ENCODE measurements around the gene CTRL.

Gene CTRL

DNA sequence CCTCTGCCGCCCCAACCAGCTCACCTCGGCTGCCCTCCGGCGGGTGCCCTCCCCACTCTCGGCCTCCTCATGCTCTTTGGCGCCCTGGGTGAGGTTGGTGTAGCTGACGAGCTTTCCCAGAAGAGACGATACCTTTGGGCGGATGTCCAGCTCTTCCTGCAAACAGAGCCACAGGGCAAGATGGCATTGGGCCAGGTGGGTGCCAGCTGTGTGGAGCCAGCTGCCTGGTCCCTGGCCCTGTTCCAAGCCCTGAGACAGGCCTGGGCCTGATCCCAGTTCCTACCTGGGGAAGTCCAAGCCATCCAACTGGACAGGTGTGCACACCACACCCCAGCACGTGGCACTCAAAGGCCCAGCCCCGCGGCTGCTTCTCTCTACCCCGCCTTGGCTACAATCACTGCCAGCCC is 29.9 kb upstream of the CTRL start:
- DNase-seq (ENCODE audit: insufficient read length), result no peak

DNA sequence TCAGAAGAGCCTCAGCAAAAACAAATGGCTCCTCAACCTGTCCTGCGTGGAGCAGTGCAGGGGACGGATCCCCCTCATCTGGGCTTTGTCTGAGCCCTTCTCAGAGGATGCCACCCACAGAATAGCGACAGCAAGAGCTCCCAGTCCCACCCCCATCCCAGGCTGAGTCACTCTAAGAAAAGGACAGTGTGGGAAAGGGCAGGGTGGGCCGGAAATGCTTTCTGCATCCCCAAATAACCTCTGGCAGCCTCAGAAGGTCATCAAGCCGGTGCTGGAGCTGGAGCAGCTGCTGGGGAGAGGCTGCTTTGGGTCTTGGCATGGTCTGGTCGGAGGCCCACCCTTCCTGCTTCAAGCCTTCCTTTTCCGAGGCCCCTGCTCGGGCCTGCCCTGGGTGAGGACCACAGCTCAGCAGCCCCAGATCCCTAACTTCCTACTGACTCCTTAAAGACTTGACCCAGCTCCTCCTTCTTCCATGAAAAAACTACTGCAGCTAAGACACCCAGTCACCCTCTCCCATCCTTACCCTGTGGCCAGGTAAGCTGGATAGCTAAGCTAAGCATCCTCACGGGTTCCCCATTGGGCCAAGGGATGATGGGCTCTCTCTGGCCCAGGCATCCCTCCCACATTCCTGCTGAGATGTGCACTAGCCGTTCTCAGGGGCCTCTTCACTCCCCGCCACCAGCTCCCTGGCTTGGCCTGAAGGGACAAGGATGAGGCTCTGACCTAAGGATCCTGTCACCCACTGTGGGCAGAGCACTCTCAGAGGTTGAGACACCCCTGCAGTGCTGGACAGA is 28.1 kb upstream of the CTRL start:
- no peak for TF ChIP-seq POLR2A (IDR thresholded peaks at IDR 0.05; ENCODE audit: low read depth, low read length)
- no peak for TF ChIP-seq POLR2AphosphoS5 (IDR thresholded peaks at IDR 0.05; ENCODE audit: low read depth, low read length)
- TF ChIP-seq TAF1 (IDR thresholded peaks at IDR 0.05; ENCODE audit: borderline replicate concordance, low read depth, low read length), result no peak
- FAIRE-seq (no peak), DNase-seq (ENCODE audit: insufficient read length) (no peak)

More for the DNA sequence above, 29.9 kb upstream of the CTRL start:
- TF ChIP-seq TAF1 (IDR thresholded peaks at IDR 0.05; ENCODE audit: borderline replicate concordance, low read depth, low read length), result no peak
- TF ChIP-seq POLR2A (IDR thresholded peaks at IDR 0.05; ENCODE audit: low read depth, low read length), result no peak
- no peak for TF ChIP-seq POLR2AphosphoS5 (IDR thresholded peaks at IDR 0.05; ENCODE audit: low read depth, low read length)
- FAIRE-seq, result no peak

DNA sequence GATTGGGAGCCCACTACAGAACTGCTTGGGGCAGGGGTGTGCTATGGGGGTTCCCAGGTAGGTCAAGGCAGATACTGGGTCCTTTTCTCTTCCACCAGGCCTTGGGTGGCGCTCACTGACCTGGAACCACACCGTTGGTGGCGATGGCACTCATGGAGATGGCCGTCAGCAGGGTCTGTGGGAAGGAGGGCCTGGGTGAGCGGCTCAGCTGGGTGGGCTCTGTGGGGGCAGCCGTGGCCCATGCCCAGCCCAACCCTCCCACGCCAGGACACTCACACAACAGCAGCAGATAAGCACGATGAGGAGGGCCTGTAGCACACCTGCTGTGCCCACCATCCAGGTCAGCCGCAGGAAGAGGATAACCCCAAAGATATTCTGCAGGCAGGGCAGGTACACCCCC is 26.0 kb upstream of the CTRL start:
- no peak for TF ChIP-seq POLR2A (IDR thresholded peaks at IDR 0.05; ENCODE audit: low read depth, low read length)
- TF ChIP-seq TAF1 (IDR thresholded peaks at IDR 0.05; ENCODE audit: borderline replicate concordance, low read depth, low read length), result no peak
- TF ChIP-seq POLR2AphosphoS5 (IDR thresholded peaks at IDR 0.05; ENCODE audit: low read depth, low read length), result no peak
- FAIRE-seq (no peak), DNase-seq (ENCODE audit: insufficient read length) (no peak)

DNA sequence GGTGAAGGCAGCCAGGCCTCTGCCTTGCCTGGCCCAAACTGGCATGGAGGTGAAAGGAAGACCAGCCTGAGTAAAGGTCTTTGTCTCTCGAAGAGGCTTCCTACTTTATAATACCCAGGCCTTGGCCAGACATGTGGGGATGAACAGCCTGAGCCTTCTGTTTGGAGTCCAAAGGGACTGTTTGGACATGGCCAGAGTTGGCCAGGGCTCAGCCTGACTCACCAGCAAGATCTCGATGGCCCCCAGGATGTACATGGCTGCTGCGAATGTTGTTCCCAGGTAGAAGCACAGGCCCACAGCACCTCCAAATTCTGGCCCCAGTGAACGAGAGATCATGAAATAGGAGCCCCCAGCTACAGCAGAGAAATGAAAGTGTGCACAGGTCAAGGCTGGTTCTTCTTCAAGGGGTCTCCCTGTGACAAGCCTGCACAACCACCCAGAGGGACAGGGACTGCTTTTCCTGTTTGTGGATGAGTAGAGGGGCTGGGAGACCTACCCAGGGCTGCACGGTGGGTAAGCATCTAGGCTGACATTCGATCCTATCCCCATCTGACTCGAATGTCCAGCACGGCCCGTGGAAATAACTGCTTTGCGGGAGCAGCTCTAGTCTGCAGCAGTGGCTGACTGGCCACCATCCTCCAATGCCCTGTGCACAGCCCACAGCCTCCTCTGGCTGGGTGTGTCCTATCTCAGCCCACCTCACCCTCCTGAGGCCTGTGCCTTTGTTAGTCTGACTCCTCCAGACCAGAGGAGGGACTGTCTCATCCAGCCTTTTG is 22.9 kb upstream of the CTRL start:
- FAIRE-seq (no peak), DNase-seq (ENCODE audit: insufficient read length) (no peak)
- TF ChIP-seq TAF1 (IDR thresholded peaks at IDR 0.05; ENCODE audit: borderline replicate concordance, low read depth, low read length) (no peak), POLR2A (IDR thresholded peaks at IDR 0.05; ENCODE audit: low read depth, low read length) (no peak), POLR2AphosphoS5 (IDR thresholded peaks at IDR 0.05; ENCODE audit: low read depth, low read length) (no peak)

DNA sequence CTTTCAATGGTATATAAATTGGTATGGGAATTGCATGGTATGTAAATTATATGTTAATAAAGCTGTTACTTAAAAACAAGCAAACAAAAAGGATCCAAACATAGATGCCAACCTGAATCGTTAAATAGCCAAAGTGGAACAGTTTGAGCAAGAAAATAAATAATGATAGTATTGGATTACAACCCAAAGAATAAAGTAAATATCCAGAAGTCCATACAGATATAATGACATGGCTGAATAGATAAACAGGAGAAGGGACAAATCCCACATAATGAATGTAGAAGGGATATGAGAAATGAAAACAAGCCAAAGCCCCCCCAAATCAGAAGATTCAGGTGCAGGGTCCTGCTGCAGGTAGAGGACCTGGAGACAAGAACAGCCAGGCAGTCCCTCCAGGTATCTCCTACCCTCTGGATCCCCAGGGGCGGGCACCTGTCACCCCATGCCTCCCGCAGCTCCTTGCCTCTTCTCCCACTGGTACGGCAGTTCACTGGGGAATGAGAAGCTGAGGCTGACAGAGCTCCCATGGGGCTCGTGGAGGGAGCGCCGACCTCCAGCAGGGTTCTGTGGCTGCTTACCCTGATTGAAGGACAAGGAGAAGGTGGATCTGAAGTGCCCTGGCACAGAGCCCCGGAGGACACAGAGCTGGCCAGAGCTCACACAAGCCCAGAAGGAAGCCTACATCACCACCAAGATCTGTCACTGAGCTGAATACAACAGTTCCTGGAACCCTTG is 22.1 kb upstream of the CTRL start:
- DNase-seq (ENCODE audit: insufficient read length) (no peak), FAIRE-seq (no peak)
- TF ChIP-seq TAF1 (IDR thresholded peaks at IDR 0.05; ENCODE audit: borderline replicate concordance, low read depth, low read length), result no peak
- no peak for TF ChIP-seq POLR2A (IDR thresholded peaks at IDR 0.05; ENCODE audit: low read depth, low read length)
- TF ChIP-seq POLR2AphosphoS5 (IDR thresholded peaks at IDR 0.05; ENCODE audit: low read depth, low read length), result no peak

DNA sequence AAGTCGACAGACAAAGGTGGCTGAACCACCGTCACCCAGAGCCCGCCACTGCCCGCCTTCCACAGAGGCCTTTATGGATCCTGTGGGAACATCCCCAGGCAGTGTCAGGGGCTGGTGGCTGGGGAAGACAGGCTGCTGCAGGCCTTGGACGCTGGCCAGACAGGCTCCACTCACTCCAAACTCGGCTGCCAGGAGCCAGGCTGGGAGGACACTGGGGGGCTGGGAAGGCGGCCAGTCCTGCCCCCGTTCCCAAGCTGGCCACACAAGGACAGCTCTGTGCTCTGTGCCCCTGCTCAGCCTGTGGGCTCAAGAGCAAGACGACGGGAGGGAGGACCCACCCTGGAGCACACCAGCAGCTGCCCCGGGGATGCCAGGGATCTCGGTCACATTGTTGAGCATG is 19.8 kb upstream of the CTRL start:
- DNase-seq (ENCODE audit: insufficient read length), result no peak
- TF ChIP-seq POLR2A (IDR thresholded peaks at IDR 0.05; ENCODE audit: low read depth, low read length) (no peak), POLR2AphosphoS5 (IDR thresholded peaks at IDR 0.05; ENCODE audit: low read depth, low read length) (no peak), TAF1 (IDR thresholded peaks at IDR 0.05; ENCODE audit: borderline replicate concordance, low read depth, low read length) (no peak)
- no peak for FAIRE-seq

DNA sequence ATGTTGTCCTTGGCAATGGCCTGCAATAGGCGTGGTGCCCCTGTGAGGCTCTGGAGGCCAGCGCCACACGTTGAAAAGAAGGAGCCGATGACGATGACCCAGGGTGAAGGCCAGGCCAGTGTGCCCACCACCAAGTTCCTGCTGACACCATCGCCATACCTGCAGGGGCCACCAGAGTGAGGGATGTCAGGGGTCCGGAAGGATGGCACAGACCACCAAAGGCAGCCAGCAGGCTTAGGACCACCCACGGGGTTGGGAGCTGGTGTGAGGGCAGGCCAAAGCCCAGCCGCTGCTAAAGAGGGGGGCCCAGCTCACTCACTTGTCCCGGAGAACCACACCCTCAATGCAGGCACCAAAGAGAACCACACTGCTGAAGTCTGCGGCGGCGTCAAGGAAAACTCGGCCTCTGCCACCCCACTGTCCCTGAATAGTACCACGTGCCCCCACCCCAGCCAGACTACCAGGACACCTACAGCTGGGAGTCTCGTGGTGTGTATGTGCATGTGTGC is 18.7 kb upstream of the CTRL start:
- no peak for DNase-seq (ENCODE audit: insufficient read length)
- TF ChIP-seq POLR2A (IDR thresholded peaks at IDR 0.05; ENCODE audit: low read depth, low read length) (no peak), POLR2AphosphoS5 (IDR thresholded peaks at IDR 0.05; ENCODE audit: low read depth, low read length) (no peak), TAF1 (IDR thresholded peaks at IDR 0.05; ENCODE audit: borderline replicate concordance, low read depth, low read length) (no peak)
- FAIRE-seq, result no peak

DNA sequence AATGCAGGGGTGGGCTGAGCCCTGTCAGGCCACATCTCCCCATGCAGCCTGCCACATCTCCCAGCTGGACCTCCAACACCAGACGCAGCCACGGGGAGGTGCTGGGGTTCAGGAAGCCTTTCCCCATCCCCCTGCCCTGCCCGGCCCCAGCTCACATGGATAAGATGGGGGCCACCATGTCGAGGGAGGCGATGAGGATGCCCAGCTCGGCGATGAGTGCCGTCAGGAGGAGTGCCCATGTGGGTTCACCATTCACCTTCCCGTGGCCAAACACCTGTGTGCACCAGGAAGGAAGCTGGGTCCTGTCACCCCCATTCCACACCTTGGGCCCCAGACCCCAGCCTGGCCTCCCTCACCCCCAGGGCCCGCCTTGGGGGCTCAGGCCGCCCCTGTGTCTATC is 18.0 kb upstream of the CTRL start:
- DNase-seq (ENCODE audit: insufficient read length) (no peak), FAIRE-seq (no peak)
- TF ChIP-seq TAF1 (IDR thresholded peaks at IDR 0.05; ENCODE audit: borderline replicate concordance, low read depth, low read length) (no peak), POLR2AphosphoS5 (IDR thresholded peaks at IDR 0.05; ENCODE audit: low read depth, low read length) (no peak), POLR2A (IDR thresholded peaks at IDR 0.05; ENCODE audit: low read depth, low read length) (no peak)

DNA sequence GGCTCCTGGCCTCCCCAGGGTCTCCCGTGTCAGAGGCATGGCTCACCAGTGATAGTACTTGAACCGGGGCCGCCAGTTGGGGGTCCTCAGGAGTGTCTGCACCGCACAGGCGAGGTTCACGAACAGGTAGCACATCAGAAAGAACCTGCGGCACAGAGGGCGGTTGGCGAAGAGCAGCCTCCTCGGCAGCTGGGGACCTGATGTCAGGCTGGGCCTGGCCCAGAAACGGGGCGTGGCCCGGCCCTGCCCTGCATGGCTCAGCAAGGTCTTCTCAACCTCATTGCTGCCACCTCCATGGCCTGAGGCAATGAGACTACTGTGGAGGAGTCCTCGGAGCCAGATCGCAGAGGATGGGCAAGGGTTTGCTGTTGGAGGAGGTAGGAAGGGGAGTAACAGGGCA is 16.4 kb upstream of the CTRL start:
- TF ChIP-seq POLR2AphosphoS5 (IDR thresholded peaks at IDR 0.05; ENCODE audit: low read depth, low read length) (no peak), TAF1 (IDR thresholded peaks at IDR 0.05; ENCODE audit: borderline replicate concordance, low read depth, low read length) (no peak)
- FAIRE-seq (no peak), DNase-seq (ENCODE audit: insufficient read length) (no peak)

DNA sequence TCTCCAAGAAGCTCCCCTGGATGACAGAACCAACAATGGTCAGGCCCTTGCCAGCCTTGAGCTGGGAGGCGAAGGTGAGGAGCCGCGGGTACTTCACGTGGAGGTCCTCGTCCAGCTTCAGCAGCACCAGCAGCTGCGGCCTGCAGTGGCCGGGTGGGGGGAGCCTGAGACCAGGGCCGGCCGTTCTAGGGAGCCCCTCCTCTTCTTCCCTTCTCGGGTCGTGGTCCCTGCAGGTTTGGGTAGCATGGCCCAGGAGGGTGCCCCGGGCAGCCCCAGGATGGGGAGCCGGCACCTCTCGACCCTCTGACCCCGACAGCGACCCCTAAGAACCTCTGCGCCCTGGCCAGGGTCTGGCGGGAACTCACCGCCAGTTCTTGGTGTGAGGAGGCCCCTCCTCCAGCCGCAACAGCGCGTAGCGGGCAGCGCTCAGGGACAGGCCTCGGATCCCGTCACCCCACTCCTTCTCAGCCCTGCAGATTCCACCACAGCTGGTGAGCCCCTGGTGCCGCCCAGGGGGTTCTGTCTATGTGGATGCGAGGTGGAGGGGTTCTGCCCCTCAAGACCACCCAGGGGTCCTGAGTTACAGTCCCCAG is 15.4 kb upstream of the CTRL start:
- FAIRE-seq, result no peak

DNA sequence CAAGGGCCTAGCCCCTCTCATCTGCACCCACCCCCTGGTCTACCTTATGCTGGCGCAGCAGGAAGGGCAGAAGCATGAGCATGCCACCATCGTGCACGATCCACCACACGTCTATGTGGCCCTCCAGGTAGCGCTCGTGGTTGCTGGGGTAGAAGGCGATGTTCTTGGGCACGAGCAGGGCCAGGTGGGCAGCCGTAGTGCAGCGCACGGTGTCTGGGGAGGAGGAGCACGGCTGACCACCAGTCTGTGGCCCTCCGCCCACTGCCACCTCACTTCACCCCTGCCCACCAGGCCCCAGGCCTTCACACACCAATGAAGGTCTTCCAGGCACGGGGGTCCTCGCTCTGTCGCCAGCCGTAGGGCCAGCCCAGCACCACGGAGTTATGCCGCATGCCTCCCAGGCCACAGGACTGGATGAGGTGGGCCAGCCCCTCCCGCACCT is 14.5 kb upstream of the CTRL start:
- DNase-seq (ENCODE audit: insufficient read length) (no peak), FAIRE-seq (no peak)
- TF ChIP-seq POLR2A (IDR thresholded peaks at IDR 0.05; ENCODE audit: low read depth, low read length), result no peak
- no peak for TF ChIP-seq POLR2AphosphoS5 (IDR thresholded peaks at IDR 0.05; ENCODE audit: low read depth, low read length)
- no peak for TF ChIP-seq TAF1 (IDR thresholded peaks at IDR 0.05; ENCODE audit: borderline replicate concordance, low read depth, low read length)

More for the DNA sequence above, 15.4 kb upstream of the CTRL start:
- TF ChIP-seq POLR2A (IDR thresholded peaks at IDR 0.05; ENCODE audit: low read depth, low read length), result no peak
- DNase-seq (ENCODE audit: insufficient read length), result no peak

Data from GM12892 (cell line).